Neural crest cell (in vitro differentiated cells): ENCODE results near the gene ZSCAN1. TPM values are rescaled to one million over a fixed set of nuclear protein-coding genes. Genes with fewer than 3 reads are reported as not detected.

Source experiments
- DNase-seq: peaks from one replicate; pipeline ENCODE4 v3.0.0; 2021; ENCODE audit warnings: low read depth, mixed read lengths, low spot score
- H3K27ac Mint-ChIP-seq: one replicate; pipeline ENCODE4 v1.8.0; 2021; ENCODE audit warnings: mild to moderate bottlenecking, mixed read lengths; ENCODE audit not compliant: unreplicated experiment
- H3K27me3 Mint-ChIP-seq: 2 replicates; pipeline ENCODE4 v1.8.0; 2021; ENCODE audit warnings: low read depth, mild to moderate bottlenecking, mixed read lengths
- H3K36me3 Mint-ChIP-seq: 2 replicates; pipeline ENCODE4 v1.8.0; 2021; ENCODE audit warnings: low read depth, mild to moderate bottlenecking, mixed read lengths
- H3K4me1 Mint-ChIP-seq: 2 replicates; pipeline ENCODE4 v1.8.0; 2021; ENCODE audit warnings: mixed read lengths
- H3K4me3 Mint-ChIP-seq: one replicate; pipeline ENCODE4 v1.8.0; 2021; ENCODE audit warnings: mild to moderate bottlenecking, mixed read lengths
- H3K9me3 Mint-ChIP-seq: 2 replicates; pipeline ENCODE4 v1.8.0; 2021; ENCODE audit warnings: mixed read lengths
- total RNA-seq: library from RNA; stranded (reverse); gene quantifications from 2 replicates; pipeline ENCODE4 v1.2.1, GENCODE V29; 2021
- TF ChIP-seq, protein P1 (sequence below): fragments of 200-600 bp; sonication (generic); conservative IDR thresholded peaks from 2 replicates; pipeline ENCODE4 v1.5.0; 2021; ENCODE audit warnings: antibody characterized with exemption, mild to moderate bottlenecking

The ZSCAN1 gene
- total RNA-seq, 1 donor from 2014 or later, result 7.6 TPM

DNA sequence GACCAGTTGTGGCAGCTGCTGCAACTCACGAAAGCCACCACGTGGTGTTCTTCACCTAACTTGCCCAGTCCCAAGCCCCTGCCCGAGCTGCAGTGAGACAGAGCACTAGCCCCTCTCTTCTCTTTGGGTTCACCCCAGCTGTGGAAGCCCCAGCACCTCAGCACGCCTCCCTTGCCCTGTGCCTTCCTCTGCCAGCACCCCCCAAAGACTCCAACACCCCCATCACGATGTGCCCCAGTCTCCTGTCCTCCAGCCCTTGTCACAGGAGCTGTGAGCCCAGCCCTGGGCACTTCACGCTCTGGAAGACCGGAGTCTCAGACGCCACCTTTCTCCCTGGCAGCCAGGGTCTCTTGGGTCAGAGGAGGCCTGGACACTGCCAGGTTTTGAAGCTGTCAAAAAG is 23.0 kb downstream of the ZSCAN1 start:
- Mint-ChIP-seq H3K27ac (no peak overlapping the region), H3K4me1 (peaks cover 7% of the 10 kb centered on the region), H3K36me3 (peaks cover 20% of the 10 kb centered on the region), H3K4me3 (peak overlapping the region; percentile 57), H3K27me3 (no peaks in the 10 kb centered on the region), H3K9me3 (peaks cover 13% of the 10 kb centered on the region)
- no peak for DNase-seq
- TF ChIP-seq, protein P1, sequence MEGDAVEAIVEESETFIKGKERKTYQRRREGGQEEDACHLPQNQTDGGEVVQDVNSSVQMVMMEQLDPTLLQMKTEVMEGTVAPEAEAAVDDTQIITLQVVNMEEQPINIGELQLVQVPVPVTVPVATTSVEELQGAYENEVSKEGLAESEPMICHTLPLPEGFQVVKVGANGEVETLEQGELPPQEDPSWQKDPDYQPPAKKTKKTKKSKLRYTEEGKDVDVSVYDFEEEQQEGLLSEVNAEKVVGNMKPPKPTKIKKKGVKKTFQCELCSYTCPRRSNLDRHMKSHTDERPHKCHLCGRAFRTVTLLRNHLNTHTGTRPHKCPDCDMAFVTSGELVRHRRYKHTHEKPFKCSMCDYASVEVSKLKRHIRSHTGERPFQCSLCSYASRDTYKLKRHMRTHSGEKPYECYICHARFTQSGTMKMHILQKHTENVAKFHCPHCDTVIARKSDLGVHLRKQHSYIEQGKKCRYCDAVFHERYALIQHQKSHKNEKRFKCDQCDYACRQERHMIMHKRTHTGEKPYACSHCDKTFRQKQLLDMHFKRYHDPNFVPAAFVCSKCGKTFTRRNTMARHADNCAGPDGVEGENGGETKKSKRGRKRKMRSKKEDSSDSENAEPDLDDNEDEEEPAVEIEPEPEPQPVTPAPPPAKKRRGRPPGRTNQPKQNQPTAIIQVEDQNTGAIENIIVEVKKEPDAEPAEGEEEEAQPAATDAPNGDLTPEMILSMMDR, result no peak

- TF ChIP-seq, protein P1, result no peak
- Mint-ChIP-seq H3K4me1 (peaks cover 7% of the 10 kb centered on the region), H3K27me3 (no peaks in the 10 kb centered on the region), H3K36me3 (peaks cover 28% of the 10 kb centered on the region), H3K4me3 (peak overlapping the region; percentile 79), H3K27ac (no peak overlapping the region), H3K9me3 (peaks cover 15% of the 10 kb centered on the region)
- no peak for DNase-seq
Observed at GRCh38 chr19:58058467-58058866, 24.6 kb downstream of the ZSCAN1 start.

DNA sequence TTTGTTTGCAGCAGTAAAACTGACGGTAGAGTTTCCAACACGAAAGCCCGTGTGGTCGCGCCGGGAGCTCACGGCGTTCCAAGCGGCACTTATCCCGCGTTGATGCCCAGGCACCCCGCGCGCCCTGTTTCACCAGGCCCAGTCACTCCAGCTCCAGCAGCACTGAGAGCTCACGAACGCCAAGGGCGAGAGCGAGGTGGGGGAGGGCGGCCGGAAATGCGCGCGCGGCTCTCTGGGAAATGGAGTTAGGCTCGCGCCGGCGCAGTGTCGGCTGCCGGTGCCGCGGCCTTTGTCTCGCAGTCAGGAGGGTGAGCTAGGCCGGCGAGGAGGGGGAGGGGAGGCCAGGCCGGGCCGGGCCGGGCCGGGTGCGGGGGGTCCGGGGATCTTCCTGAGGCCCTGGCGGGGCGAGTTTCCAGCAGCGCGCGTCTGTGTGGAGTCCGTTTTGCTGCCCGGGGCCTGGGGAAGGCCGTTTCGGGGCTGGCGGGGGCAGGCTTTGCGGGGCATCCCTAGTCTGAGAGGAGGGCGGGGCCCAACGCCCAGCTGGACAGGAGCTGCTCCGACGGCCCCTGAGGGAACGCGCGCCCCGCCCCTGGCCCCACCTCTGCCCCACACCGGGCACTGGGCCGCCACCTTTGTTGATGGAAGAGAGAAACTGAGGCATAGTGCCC is 25.3 kb downstream of the ZSCAN1 start, which contains the start of gene ZNF135:
Gene ZNF135 (plus strand): TSS at position 280 of the 668 bp plus-strand sequence. CDS start 721 bp downstream, outside the sequence.
- H3K4me1 Mint-ChIP-seq, result peaks cover 7% of the 10 kb centered on the region
- peaks cover 34% of the 10 kb centered on the region for H3K36me3 Mint-ChIP-seq
- peak within 1 kb of the TSS; percentile 79 for H3K4me3 Mint-ChIP-seq

GRCh38 chr19:58059671-58060078 is 25.9 kb downstream of the ZSCAN1 start:
- H3K4me3 Mint-ChIP-seq, result peak overlapping the region; percentile 27
- H3K4me1 Mint-ChIP-seq, result peaks cover 7% of the 10 kb centered on the region
- DNase-seq, result no peak
- H3K27ac Mint-ChIP-seq, result no peak overlapping the region
- peaks cover 12% of the 10 kb centered on the region for H3K9me3 Mint-ChIP-seq
- TF ChIP-seq, protein P1, result no peak
- H3K36me3 Mint-ChIP-seq, result peaks cover 32% of the 10 kb centered on the region
- no peaks in the 10 kb centered on the region for H3K27me3 Mint-ChIP-seq

More for the DNA sequence above, 25.3 kb downstream of the ZSCAN1 start, which contains the start of gene ZNF135:
- Mint-ChIP-seq H3K27me3 (no peaks in the 10 kb centered on the region), H3K27ac (peak within 1 kb of the TSS; percentile 73), H3K9me3 (peaks cover 15% of the 10 kb centered on the region)
- TF ChIP-seq, protein P1, result no peak
- peak; percentile 70 for DNase-seq

DNA sequence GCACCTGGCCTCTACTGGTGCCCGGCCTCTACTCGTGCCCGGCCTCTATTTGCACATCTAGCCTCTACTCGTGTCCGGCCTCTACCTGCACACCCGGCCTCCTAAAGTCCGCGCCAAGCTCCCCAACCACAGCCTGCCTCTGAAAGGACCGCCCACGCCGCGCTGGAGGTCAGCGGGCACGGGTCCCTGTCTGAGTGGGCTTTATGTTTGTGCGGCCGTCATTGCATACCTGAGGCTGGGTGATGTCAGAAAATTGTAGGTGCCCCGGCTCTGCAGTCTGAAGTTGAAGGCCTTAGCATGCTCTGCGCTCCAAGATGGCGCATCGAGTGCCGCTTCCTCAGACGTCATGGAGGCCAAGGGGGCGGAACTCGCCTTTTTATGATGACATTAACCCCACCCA is 26.4 kb downstream of the ZSCAN1 start:
- DNase-seq, result no peak
- TF ChIP-seq, protein P1, result no peak
- H3K27ac Mint-ChIP-seq, result no peak overlapping the region
- no peaks in the 10 kb centered on the region for H3K27me3 Mint-ChIP-seq
- H3K9me3 Mint-ChIP-seq, result peaks cover 12% of the 10 kb centered on the region
- H3K4me3 Mint-ChIP-seq, result peak overlapping the region; percentile 27
- H3K36me3 Mint-ChIP-seq, result peaks cover 36% of the 10 kb centered on the region
- H3K4me1 Mint-ChIP-seq, result peaks cover 7% of the 10 kb centered on the region
